CD4-positive, CD25-positive, alpha-beta regulatory T cell (primary cell): ENCODE measurements around the gene RAD51B. TPM values are rescaled to one million over a fixed set of nuclear protein-coding genes. Genes with fewer than 3 reads are reported as not detected.

Source experiments
- ATAC-seq, 2 donors: fragments of 150-1000 bp; cut with Tn5 transposase; one replicate each; pipeline ENCODE4 v1.10.0; 2021; ENCODE audit warnings: low read depth in 2 of 2, moderate number of reproducible peaks in 2 of 2, moderate library complexity in 1 of 2
- DNase-seq, 3 donors: peaks; one replicate each; pipeline versions ENCODE4 v3.0.0 to v3.0.0-alpha.2; 2012 to 2022; ENCODE audit warnings: mixed read lengths in 1 of 3
- H3K27ac ChIP-seq: one replicate; pipeline ENCODE4 v1.7.0; 2013; ENCODE audit warnings: mild to moderate bottlenecking, low read length; ENCODE audit not compliant: insufficient read depth, poor library complexity, severe bottlenecking
- H3K27me3 ChIP-seq: one replicate; pipeline ENCODE4 v1.7.0; 2013; ENCODE audit warnings: low read length; ENCODE audit not compliant: control insufficient read depth, insufficient read depth
- H3K36me3 ChIP-seq: one replicate; pipeline ENCODE4 v1.7.0; 2013; ENCODE audit warnings: mild to moderate bottlenecking, low read length, moderate library complexity; ENCODE audit not compliant: control insufficient read depth, insufficient read depth
- H3K4me1 ChIP-seq: 2 replicates; pipeline ENCODE4 v1.7.0; 2013; ENCODE audit warnings: mild to moderate bottlenecking, low read length; ENCODE audit not compliant: insufficient read depth, control insufficient read depth, poor library complexity, severe bottlenecking
- H3K4me3 ChIP-seq: one replicate; pipeline ENCODE4 v1.7.0; 2013; ENCODE audit warnings: low read depth, mild to moderate bottlenecking, low read length, moderate library complexity
- H3K9me3 ChIP-seq, 2 experiments: 1 replicate in 1 of 2; 2 replicates in 1 of 2; pipeline ENCODE4 v1.7.0; 2013; ENCODE audit warnings: low read length in 2 of 2, mild to moderate bottlenecking in 1 of 2, moderate library complexity in 1 of 2; ENCODE audit not compliant: control insufficient read depth in 2 of 2
- H3K27ac Mint-ChIP-seq, 3 donors: one replicate each; pipeline ENCODE4 v1.8.0; 2020 to 2022; ENCODE audit warnings: mild to moderate bottlenecking in 3 of 3, mixed read lengths in 3 of 3, moderate library complexity in 2 of 3
- H3K27me3 Mint-ChIP-seq: one replicate; pipeline ENCODE4 v1.8.0; 2022; ENCODE audit warnings: mild to moderate bottlenecking, mixed read lengths
- H3K36me3 Mint-ChIP-seq: one replicate; pipeline ENCODE4 v1.8.0; 2020; ENCODE audit warnings: mixed read lengths
- H3K4me1 Mint-ChIP-seq, 4 donors: one replicate each; pipeline ENCODE4 v1.8.0; 2020 to 2022; ENCODE audit warnings: mixed read lengths in 4 of 4, mild to moderate bottlenecking in 1 of 4
- H3K4me3 Mint-ChIP-seq, 4 donors: one replicate each; pipeline ENCODE4 v1.8.0; 2020 to 2022; ENCODE audit warnings: mild to moderate bottlenecking in 4 of 4, mixed read lengths in 4 of 4, moderate library complexity in 3 of 4
- H3K9me3 Mint-ChIP-seq, 7 donors: one replicate each; pipeline ENCODE4 v1.8.0; 2020 to 2022; ENCODE audit warnings: mixed read lengths in 7 of 7, mild to moderate bottlenecking in 3 of 7, moderate library complexity in 2 of 7
- polyA plus RNA-seq, 4 donors: library from polyadenylated mRNA; unstranded; fragments of 300-500 nt; fragmentation: Illumina TruSeq; gene quantifications; one replicate each; pipeline ENCODE4 v1.2.3, GENCODE V29; 2021
- total RNA-seq: library from RNA; stranded (reverse); gene quantifications from one replicate; pipeline ENCODE4 v1.2.3, GENCODE V29; 2022

RAD51B gene
- total and polyA plus RNA-seq, 5 donors from 2014 or later = 19.1 to 40.2 (median 28.1) TPM

DNA sequence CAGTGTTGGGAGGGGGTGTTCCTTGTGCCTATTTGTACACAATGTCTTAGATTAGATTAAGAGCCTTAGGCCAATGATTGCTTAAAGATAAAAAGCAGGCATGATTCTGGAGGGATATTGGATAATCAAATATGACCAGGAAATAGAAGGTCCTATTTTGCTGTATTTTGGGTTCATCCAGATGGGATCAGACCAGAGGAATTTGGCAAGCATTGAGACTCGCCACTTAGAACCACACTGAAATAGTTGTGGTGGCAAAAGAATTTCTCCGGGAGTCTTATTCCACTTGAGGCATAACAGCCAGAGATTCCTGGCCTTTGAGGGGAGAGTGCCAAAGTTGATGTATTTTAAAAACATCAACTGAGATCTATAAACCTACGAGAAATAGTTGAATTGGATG lies 327.2 kb downstream of the RAD51B start:
- DNase-seq = no peak
- H3K27ac Mint-ChIP-seq = no peak overlapping the region
- peaks cover 0 to 10% of the 10 kb centered on the region in 2 experiments for H3K9me3 ChIP-seq
- no peak overlapping the region for H3K27ac ChIP-seq
- H3K9me3 Mint-ChIP-seq = peaks cover 1 to 30% (median 11%) of the 10 kb centered on the region in 7 donors
- H3K36me3 ChIP-seq = no peaks in the 10 kb centered on the region
- H3K36me3 Mint-ChIP-seq = peaks cover 3% of the 10 kb centered on the region
- H3K4me1 ChIP-seq = peaks cover 5% of the 10 kb centered on the region
- no peak overlapping the region for H3K4me3 Mint-ChIP-seq
- H3K27me3 ChIP-seq = no peaks in the 10 kb centered on the region
- no peaks in the 10 kb centered on the region for H3K27me3 Mint-ChIP-seq
- peaks cover 7 to 26% (median 12%) of the 10 kb centered on the region in 4 donors for H3K4me1 Mint-ChIP-seq
- no peak for ATAC-seq
- no peak overlapping the region for H3K4me3 ChIP-seq

GRCh38 chr14:68147303-68147702 lies 327.7 kb downstream of the RAD51B start:
- no peaks in the 10 kb centered on the region for H3K36me3 ChIP-seq
- H3K27ac ChIP-seq = no peak overlapping the region
- Mint-ChIP-seq H3K27ac (no peak overlapping the region), H3K9me3 (peaks cover 4 to 33% (median 13%) of the 10 kb centered on the region in 7 donors), H3K36me3 (peaks cover 3% of the 10 kb centered on the region), H3K4me3 (no peak overlapping the region), H3K27me3 (no peaks in the 10 kb centered on the region), H3K4me1 (peaks cover 10 to 22% (median 12%) of the 10 kb centered on the region in 4 donors)
- no peak overlapping the region for H3K4me3 ChIP-seq
- DNase-seq = no peak
- no peak for ATAC-seq
- H3K27me3 ChIP-seq = no peaks in the 10 kb centered on the region
- H3K4me1 ChIP-seq = peaks cover 5% of the 10 kb centered on the region
- H3K9me3 ChIP-seq = peaks cover 0 to 10% of the 10 kb centered on the region in 2 experiments

GRCh38 chr14:68148276-68148675 lies 328.7 kb downstream of the RAD51B start:
- no peak for ATAC-seq
- no peak for DNase-seq
- H3K27me3 ChIP-seq = no peaks in the 10 kb centered on the region
- Mint-ChIP-seq H3K27ac (no peak overlapping the region), H3K9me3 (peaks cover 4 to 34% (median 14%) of the 10 kb centered on the region in 7 donors), H3K4me3 (no peak overlapping the region), H3K4me1 (peaks cover 10 to 20% (median 13%) of the 10 kb centered on the region in 4 donors), H3K27me3 (no peaks in the 10 kb centered on the region), H3K36me3 (peaks cover 5% of the 10 kb centered on the region)
- H3K27ac ChIP-seq = no peak overlapping the region
- peaks cover 5% of the 10 kb centered on the region for H3K4me1 ChIP-seq
- no peak overlapping the region for H3K4me3 ChIP-seq
- H3K36me3 ChIP-seq = no peaks in the 10 kb centered on the region
- H3K9me3 ChIP-seq = peaks cover 0 to 10% of the 10 kb centered on the region in 2 experiments

DNA sequence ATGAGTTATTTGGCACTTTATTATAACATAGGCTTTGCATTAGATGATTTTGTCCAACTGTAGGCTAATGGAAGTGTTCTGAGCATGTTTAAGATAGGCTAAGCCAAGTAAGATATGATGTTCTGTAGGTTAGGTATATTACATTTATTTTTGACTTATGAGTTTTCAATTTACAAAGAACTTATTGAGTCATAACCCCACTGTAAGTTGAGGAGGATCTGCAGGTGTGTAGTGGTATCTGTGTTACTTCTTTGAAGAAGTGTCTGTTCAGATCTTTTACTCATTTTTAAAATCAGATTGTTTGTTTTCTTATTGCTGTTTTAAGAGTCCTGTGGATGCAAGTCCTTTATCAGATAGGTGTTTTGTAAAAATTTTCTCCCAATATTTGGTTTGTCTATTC lies 329.2 kb downstream of the RAD51B start:
- no peaks in the 10 kb centered on the region for H3K36me3 ChIP-seq
- H3K27me3 ChIP-seq = no peaks in the 10 kb centered on the region
- H3K27ac Mint-ChIP-seq = no peak overlapping the region
- H3K9me3 ChIP-seq = peaks cover 0 to 10% of the 10 kb centered on the region in 2 experiments
- no peak for ATAC-seq
- no peak overlapping the region for H3K4me3 Mint-ChIP-seq
- no peak for DNase-seq
- H3K4me1 ChIP-seq = peaks cover 5% of the 10 kb centered on the region
- no peaks in the 10 kb centered on the region for H3K27me3 Mint-ChIP-seq
- H3K27ac ChIP-seq = no peak overlapping the region
- H3K4me3 ChIP-seq = no peak overlapping the region
- peaks cover 4 to 34% (median 15%) of the 10 kb centered on the region in 7 donors for H3K9me3 Mint-ChIP-seq
- H3K4me1 Mint-ChIP-seq = peaks cover 6 to 18% (median 17%) of the 10 kb centered on the region in 4 donors
- peaks cover 5% of the 10 kb centered on the region for H3K36me3 Mint-ChIP-seq

GRCh38 chr14:68153275-68153674 lies 333.7 kb downstream of the RAD51B start:
- no peaks in the 10 kb centered on the region for H3K27me3 Mint-ChIP-seq
- Histone ChIP-seq H3K4me3 (no peak overlapping the region), H3K9me3 (peaks cover 0 to 7% of the 10 kb centered on the region in 2 experiments), H3K4me1 (no peaks in the 10 kb centered on the region), H3K27me3 (no peaks in the 10 kb centered on the region), H3K27ac (no peak overlapping the region), H3K36me3 (no peaks in the 10 kb centered on the region)
- ATAC-seq (no peak), DNase-seq (no peak)
- H3K4me3 Mint-ChIP-seq = no peak overlapping the region
- peaks cover 5 to 29% (median 15%) of the 10 kb centered on the region in 7 donors for H3K9me3 Mint-ChIP-seq
- no peak overlapping the region for H3K27ac Mint-ChIP-seq
- peaks cover 16% of the 10 kb centered on the region for H3K36me3 Mint-ChIP-seq
- H3K4me1 Mint-ChIP-seq = peaks cover 0 to 14% (median 4%) of the 10 kb centered on the region in 4 donors

- DNase-seq (no peak), ATAC-seq (no peak)
- H3K27me3 Mint-ChIP-seq = no peaks in the 10 kb centered on the region
- peaks cover 3 to 14% (median 4%) of the 10 kb centered on the region in 4 donors for H3K4me1 Mint-ChIP-seq
- Histone ChIP-seq H3K36me3 (no peaks in the 10 kb centered on the region), H3K4me3 (no peak overlapping the region), H3K27me3 (no peaks in the 10 kb centered on the region), H3K4me1 (no peaks in the 10 kb centered on the region), H3K9me3 (peaks cover 0 to 3% of the 10 kb centered on the region in 2 experiments), H3K27ac (no peak overlapping the region)
- peaks cover 16% of the 10 kb centered on the region for H3K36me3 Mint-ChIP-seq
- no peak overlapping the region for H3K27ac Mint-ChIP-seq
- peaks cover 5 to 21% (median 8%) of the 10 kb centered on the region in 7 donors for H3K9me3 Mint-ChIP-seq
- no peak overlapping the region for H3K4me3 Mint-ChIP-seq
Measured at GRCh38 chr14:68154275-68154674, 334.7 kb downstream of the RAD51B start.

DNA sequence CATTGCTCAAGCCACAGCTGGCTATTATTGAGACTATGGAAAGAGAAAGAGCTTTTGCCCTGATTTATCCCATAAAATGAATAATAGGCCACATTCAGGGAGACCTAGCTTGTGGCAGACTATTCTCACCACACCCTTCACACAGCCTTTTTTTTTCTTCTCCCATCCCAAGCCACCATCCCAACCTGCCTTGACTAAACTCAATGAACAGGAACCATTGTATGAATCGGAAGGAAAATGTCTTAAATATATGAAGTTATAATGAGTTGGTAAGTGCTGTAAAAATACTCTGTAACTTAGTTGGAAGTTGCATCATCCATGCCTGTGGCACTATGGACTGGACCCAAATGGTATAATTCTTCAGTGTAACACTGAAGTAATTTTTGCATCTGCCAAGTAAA lies 338.4 kb downstream of the RAD51B start:
- ATAC-seq (no peak), DNase-seq (no peak)
- no peaks in the 10 kb centered on the region for H3K36me3 ChIP-seq
- Mint-ChIP-seq H3K27me3 (no peaks in the 10 kb centered on the region), H3K9me3 (peaks cover 0 to 7% (median 4%) of the 10 kb centered on the region in 7 donors), H3K36me3 (peaks cover 10% of the 10 kb centered on the region), H3K27ac (no peak overlapping the region), H3K4me3 (no peak overlapping the region), H3K4me1 (peaks cover 3 to 10% (median 4%) of the 10 kb centered on the region in 4 donors)
- H3K9me3 ChIP-seq = peaks cover 0 to 2% of the 10 kb centered on the region in 2 experiments
- H3K4me1 ChIP-seq = no peaks in the 10 kb centered on the region
- H3K4me3 ChIP-seq = no peak overlapping the region
- no peak overlapping the region for H3K27ac ChIP-seq
- no peaks in the 10 kb centered on the region for H3K27me3 ChIP-seq

- Mint-ChIP-seq H3K27ac (no peak overlapping the region), H3K9me3 (peaks cover 0 to 7% (median 2%) of the 10 kb centered on the region in 7 donors), H3K4me1 (peaks cover 0 to 5% (median 2%) of the 10 kb centered on the region in 4 donors), H3K4me3 (no peak overlapping the region), H3K36me3 (peaks cover 10% of the 10 kb centered on the region), H3K27me3 (no peaks in the 10 kb centered on the region)
- DNase-seq (no peak), ATAC-seq (no peak)
- H3K27ac ChIP-seq = no peak overlapping the region
- H3K36me3 ChIP-seq = no peaks in the 10 kb centered on the region
- no peak overlapping the region for H3K4me3 ChIP-seq
- H3K27me3 ChIP-seq = no peaks in the 10 kb centered on the region
- H3K9me3 ChIP-seq = peaks cover 0 to 2% of the 10 kb centered on the region in 2 experiments
- H3K4me1 ChIP-seq = no peaks in the 10 kb centered on the region
Measured at GRCh38 chr14:68158640-68159039, 339.1 kb downstream of the RAD51B start.
